SK-N-SH treated with all-trans-retinoic acid at 6 μM for 48 hours (cell line): ENCODE results near the gene CLN5.

ENCODE experiments used
- GLIS3 ChIP-seq: fragments of 250-450 bp; sonication (Bioruptor Pico); IDR thresholded peaks from 2 replicates; pipeline ENCODE4 v1.5.0; 2020; ENCODE audit warnings: mild to moderate bottlenecking, moderate library complexity
- PATZ1 ChIP-seq: fragments of 250-450 bp; sonication (Bioruptor Pico); IDR thresholded peaks from 2 replicates; pipeline ENCODE4 v1.8.0; 2020; ENCODE audit warnings: mild to moderate bottlenecking, moderate library complexity, borderline replicate concordance
- TCF4 ChIP-seq: fragments of 250-450 bp; sonication (Bioruptor Pico); IDR thresholded peaks from 2 replicates; pipeline ENCODE4 v1.8.0; 2021; ENCODE audit warnings: mild to moderate bottlenecking, moderate library complexity, borderline replicate concordance
- ZNF70 ChIP-seq: fragments of 450-650 bp; formaldehyde crosslinking; IDR thresholded peaks from 2 replicates; pipeline ENCODE4 v1.5.0; 2020; ENCODE audit warnings: mild to moderate bottlenecking, moderate library complexity

- TF ChIP-seq GLIS3 (CRISPR knock-in tag) (no peak), PATZ1 (CRISPR knock-in tag) (no peak), TCF4 (CRISPR knock-in tag) (no peak), ZNF70 (no peak)
These were observed 48.2 kb downstream of the CLN5 start for GRCh38 chr13:77040076-77040475.
